GM19193 (cell line): ENCODE measurements around the gene RAD18.

Experiments
- POLR2A ChIP-seq: IDR thresholded peaks from 4 replicates; pipeline ENCODE4 v1.6.1; 2011; ENCODE audit not compliant: insufficient read depth, insufficient read length; ENCODE audit errors: extremely low read depth

RAD18 gene

GRCh38 chr3:8988791-8989558, 25.7 kb upstream of the RAD18 start:
- TF ChIP-seq POLR2A = no peak

- TF ChIP-seq POLR2A = no peak
Observed at GRCh38 chr3:8988384-8988655, 25.0 kb upstream of the RAD18 start.

DNA sequence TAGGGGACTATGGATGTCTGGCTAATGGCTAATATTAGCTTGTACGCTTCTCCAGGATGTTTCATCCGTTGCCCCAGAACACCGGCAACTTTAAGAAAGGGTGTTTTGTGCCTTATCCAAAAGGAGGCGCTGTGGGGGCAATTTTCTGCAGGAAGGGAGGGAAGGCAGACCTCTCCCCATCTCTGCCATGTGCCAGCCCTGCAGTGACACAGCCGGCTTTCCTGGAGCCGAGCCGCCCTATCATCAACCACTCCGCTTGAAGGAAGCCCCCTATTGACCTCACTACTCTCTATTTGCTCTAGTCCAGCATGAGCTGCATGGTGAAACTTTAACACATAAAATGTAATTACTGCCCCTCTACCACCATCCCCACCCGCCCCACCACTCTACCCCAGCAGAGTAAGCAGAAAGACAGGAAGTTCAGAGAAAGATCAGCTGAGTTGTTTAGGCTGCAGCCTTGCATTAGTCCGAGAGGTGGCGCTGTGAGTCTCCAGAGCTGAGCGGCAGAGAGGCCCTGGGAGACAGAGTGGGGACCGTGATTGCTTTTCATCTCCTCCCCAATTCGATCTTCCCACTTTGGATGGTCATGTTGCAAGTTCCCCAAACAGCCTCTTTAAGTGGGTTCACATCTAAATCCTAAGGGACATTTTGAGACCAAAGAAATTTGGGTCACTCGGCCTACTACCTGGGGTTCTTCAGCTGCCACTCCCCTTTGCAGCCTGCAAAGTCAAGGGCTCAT, 24.5 kb upstream of the RAD18 start:
- no peak for TF ChIP-seq POLR2A

DNA sequence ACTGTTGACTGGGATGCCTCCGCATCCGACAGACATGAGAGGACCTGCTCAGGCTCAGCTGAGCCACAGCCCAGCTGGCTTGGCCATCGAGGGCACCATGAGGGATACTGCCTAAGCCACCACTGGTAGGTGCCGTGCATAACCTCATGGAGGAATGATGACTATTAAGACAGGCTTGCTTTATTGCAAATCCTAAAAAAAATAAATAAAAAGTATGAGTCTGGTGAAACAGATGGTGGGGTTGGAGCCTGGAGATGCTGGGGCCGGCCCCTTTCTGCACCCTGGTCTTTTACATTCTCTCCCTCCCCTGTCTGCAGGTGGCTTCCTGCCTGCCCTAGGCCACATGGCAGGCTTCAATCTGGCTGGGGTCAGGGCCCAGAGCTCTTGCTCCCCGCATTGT, 24.0 kb upstream of the RAD18 start:
- TF ChIP-seq POLR2A = no peak

GRCh38 chr3:8986741-8987140, 23.5 kb upstream of the RAD18 start:
- TF ChIP-seq POLR2A = no peak

GRCh38 chr3:8985876-8986275, 22.6 kb upstream of the RAD18 start:
- TF ChIP-seq POLR2A = no peak

DNA sequence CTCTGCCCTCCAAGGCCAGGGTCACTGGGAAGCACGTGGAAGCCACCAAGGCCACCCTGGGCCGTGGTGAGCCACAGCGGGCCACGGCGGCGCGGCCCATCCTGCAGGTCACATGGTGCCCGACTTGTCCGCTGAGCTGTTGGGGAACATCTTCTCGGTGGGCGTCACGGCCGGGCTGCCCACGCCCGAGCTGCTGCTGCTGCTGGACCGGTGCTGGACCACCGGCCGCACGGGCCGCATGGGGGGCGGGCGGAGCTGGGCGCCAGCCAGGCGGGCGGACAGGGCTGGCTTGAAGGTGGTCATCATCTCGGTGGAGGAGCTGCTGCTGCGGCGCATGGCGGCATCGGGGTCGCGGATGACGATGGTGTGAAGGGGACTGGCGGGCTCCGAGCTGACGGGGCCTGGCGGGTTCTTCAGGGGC, 22.1 kb upstream of the RAD18 start:
- TF ChIP-seq POLR2A = no peak

DNA sequence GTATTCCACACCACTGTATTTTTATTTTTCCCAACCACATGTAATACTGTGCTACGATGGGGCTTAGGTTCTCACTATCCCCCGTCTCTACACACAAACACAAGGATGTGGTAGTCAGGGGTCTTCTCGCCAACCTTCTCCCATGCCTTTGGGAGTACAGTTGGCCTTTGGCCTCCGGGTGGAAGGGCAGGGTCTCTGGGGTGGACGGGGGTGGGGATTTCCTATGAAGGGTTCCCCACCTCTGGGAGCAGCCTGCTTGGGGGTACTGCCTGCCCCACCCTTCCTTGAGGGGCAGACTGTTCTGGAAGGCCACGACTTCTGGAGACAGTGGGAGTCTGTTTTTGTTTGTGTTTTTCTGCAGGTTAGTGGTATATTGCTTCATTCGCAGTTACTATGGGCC, 21.3 kb upstream of the RAD18 start:
- no peak for TF ChIP-seq POLR2A

- TF ChIP-seq POLR2A = no peak
Observed at GRCh38 chr3:8984081-8984480, 20.8 kb upstream of the RAD18 start.

DNA sequence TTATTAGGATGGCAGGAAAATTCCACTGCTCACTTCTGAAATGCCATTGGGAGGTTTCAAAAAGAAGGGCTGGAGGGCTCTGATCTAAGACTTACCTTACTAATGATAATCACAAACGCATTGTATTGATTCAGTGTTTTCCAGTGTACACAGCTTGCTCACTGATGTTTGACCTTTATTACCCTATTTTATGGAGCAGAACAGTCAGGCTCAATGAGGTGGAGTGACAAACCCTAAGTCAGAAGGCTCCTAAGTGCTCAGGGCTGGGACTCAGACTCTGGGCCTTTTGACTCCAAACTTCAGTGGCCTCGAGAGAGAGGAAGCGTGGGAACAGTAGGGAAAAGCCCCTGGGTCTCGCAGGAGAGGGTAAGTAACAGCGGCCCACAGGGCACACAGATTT, 20.3 kb upstream of the RAD18 start:
- no peak for TF ChIP-seq POLR2A

- no peak for TF ChIP-seq POLR2A
Observed at GRCh38 chr3:8983026-8983425, 19.8 kb upstream of the RAD18 start.

DNA sequence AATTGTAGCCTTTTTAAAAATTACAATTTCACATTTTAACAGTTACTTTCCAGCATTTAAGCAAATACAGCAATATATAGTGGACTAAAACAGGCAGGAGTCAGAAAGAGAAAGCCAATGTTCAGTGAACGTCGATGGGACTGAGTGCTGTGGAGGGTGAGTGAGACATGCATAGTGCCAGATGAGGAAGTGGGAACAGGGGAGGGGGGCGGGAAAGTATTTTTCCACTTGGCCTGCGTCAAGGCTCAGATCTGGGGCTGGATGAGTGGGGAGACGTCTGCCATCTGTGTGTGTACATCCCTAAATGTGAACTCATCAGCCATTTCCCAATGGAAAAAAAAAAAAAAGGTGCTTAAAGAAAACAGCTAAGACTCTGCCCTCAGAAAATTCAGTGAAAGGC, 19.2 kb upstream of the RAD18 start:
- no peak for TF ChIP-seq POLR2A

DNA sequence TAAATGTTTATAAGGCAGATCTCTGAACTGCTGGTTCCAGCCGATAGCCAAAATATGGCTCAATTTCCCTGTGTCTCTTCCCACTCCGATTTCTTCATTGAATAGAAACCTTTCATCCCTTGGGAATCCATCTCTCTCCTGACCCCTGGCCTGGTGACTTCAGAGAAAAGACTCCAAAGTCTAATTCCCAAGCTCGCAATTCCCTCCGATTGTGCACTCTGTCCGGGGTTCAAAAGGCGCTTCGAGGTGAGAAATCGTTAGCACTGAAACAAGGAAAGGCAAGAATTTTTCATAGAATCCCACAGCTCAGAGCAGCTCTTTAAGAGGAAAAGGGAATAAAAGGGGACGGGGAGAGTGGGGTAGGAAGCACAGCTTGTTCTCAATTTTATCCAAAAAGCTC, 18.4 kb upstream of the RAD18 start:
- no peak for TF ChIP-seq POLR2A

DNA sequence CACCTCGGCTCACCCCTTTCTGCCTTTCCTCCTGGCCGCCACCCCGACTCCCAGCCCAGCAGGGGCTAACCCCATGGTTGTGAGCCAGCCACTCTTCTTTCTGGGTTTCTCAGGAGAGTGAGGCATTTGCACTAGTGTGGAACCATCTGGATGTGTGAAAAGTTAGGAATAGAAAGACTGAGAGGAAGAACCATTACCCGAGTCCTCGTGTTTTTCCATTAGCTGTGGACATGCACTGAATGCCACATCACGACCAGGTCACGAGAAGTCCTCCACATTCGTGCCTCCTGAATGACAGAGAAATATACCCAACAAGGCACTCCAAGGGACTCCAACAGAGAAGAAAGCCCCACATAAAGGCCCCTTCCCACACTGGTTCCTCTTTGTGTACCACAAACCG, 18.0 kb upstream of the RAD18 start:
- no peak for TF ChIP-seq POLR2A

- no peak for TF ChIP-seq POLR2A
Observed at GRCh38 chr3:8980756-8981257, 17.5 kb upstream of the RAD18 start.

- no peak for TF ChIP-seq POLR2A
Observed at GRCh38 chr3:8979262-8979661, 16.0 kb upstream of the RAD18 start.
